WTC11 (cell line): ENCODE data around the gene BRICD5.

Experiments used
- ZNF232 ChIP-seq: sonication (generic); formaldehyde crosslinking; IDR thresholded peaks from 2 replicates; pipeline ENCODE4 v1.8.0; 2022; ENCODE audit warnings: mild to moderate bottlenecking, missing genetic modification reagents
- TF ChIP-seq, protein P1 (sequence below): sonication (generic); formaldehyde crosslinking; IDR thresholded peaks from 2 replicates; pipeline ENCODE4 v1.8.0; 2022; ENCODE audit warnings: mild to moderate bottlenecking, missing genetic modification reagents
- TF ChIP-seq, protein P2 (sequence below): fragments of 200-600 bp; IDR thresholded peaks from 2 replicates; pipeline ENCODE4 v1.8.0; 2022; ENCODE audit warnings: antibody characterized with exemption

DNA sequence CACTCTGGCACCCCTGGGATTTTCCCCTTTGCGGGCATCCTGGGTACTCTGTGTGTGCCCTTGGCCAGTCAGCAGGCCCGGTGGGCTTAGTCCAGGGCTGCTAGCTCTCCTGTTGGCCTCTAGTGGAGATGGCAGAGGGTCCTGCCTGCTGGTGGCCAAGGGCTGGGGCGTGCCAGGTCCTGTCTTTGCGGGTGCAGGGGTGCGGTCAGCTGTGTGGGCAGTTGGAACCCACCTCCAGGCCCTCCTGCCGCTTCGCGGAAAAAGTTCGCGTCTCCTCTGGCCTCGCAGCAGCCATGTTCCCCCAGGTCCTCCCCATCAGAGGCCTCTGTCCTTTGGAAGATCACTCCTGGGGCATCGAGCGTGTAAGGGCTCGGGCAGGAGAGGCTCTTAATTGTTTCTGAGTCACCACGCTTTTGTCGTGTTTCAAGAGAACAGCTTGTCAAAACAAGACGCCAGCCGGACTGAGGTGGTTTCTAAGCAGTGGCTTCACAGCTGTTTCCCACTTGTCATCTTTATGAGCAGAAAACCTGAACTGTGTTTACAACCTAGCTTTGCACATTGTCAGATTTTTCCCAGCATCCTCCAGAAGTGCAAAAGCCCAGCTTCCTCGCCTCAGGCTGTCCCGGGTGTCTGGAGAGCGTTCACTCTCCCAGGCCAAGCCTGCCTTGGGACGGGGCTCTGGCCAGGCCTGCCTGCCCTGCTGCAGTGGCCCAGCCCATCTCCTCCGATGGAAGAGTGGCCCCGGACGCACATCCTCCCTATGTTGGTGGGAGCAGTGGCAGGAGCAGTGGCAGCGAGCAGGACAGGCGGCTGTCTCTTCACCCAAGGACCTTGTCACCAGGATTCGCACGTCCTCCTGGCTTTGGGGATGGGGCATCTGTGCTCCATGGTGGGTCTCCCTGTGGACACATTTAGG is 20.6 kb upstream of the BRICD5 start:
- TF ChIP-seq ZNF232 (CRISPR knock-in tag): no peak
- TF ChIP-seq, protein P1, sequence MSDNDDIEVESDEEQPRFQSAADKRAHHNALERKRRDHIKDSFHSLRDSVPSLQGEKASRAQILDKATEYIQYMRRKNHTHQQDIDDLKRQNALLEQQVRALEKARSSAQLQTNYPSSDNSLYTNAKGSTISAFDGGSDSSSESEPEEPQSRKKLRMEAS (CRISPR knock-in tag): no peak
- TF ChIP-seq, protein P2, sequence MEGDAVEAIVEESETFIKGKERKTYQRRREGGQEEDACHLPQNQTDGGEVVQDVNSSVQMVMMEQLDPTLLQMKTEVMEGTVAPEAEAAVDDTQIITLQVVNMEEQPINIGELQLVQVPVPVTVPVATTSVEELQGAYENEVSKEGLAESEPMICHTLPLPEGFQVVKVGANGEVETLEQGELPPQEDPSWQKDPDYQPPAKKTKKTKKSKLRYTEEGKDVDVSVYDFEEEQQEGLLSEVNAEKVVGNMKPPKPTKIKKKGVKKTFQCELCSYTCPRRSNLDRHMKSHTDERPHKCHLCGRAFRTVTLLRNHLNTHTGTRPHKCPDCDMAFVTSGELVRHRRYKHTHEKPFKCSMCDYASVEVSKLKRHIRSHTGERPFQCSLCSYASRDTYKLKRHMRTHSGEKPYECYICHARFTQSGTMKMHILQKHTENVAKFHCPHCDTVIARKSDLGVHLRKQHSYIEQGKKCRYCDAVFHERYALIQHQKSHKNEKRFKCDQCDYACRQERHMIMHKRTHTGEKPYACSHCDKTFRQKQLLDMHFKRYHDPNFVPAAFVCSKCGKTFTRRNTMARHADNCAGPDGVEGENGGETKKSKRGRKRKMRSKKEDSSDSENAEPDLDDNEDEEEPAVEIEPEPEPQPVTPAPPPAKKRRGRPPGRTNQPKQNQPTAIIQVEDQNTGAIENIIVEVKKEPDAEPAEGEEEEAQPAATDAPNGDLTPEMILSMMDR: no peak
